SU-DHL-6 (cell line): Measurements from ENCODE around the gene LARP6.

Experiments
- CTCF ChIP-seq: fragments of 200-600 bp; sonication (generic); IDR thresholded peaks from one replicate; pipeline ENCODE4 v1.5.1; 2017; ENCODE audit warnings: antibody characterized with exemption, mild to moderate bottlenecking, low read length, moderate library complexity; ENCODE audit not compliant: insufficient read depth, poor library complexity, severe bottlenecking
- EZH2phosphoT487 ChIP-seq: fragments of 200-600 bp; sonication (generic), shearing (Covaris generic); conservative IDR thresholded peaks from 2 replicates; pipeline ENCODE4 v1.6.1; 2018; ENCODE audit warnings: mild to moderate bottlenecking, antibody characterized with exemption, low read length, moderate library complexity, mixed read lengths

GRCh38 chr15:70863450-70864218 lies 9.7 kb upstream of the LARP6 start:
- no peak for TF ChIP-seq EZH2phosphoT487
- no peak for TF ChIP-seq CTCF
